Measurements from ENCODE around the gene PPP1R14D.

DNA sequence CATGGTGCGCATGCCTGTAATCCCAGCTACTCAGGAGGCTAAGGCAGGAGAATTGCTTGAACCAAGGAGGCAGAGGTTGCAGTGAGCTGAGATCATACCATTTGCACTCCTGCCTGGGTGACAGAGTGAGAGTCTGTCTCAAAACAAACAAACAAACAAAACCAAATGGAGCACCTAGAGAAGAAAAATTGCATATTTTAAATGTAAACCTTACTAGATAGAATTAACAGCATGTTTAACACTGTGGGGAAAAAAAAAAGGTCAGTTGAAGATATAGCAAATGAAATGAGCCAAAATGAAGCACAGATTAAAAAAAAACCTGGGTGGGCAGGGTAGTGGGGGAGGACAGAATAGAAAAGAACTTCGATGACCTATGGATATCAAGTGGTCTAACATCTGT, 7.3 kb downstream of the PPP1R14D start:
- TF ChIP-seq, protein P1, sequence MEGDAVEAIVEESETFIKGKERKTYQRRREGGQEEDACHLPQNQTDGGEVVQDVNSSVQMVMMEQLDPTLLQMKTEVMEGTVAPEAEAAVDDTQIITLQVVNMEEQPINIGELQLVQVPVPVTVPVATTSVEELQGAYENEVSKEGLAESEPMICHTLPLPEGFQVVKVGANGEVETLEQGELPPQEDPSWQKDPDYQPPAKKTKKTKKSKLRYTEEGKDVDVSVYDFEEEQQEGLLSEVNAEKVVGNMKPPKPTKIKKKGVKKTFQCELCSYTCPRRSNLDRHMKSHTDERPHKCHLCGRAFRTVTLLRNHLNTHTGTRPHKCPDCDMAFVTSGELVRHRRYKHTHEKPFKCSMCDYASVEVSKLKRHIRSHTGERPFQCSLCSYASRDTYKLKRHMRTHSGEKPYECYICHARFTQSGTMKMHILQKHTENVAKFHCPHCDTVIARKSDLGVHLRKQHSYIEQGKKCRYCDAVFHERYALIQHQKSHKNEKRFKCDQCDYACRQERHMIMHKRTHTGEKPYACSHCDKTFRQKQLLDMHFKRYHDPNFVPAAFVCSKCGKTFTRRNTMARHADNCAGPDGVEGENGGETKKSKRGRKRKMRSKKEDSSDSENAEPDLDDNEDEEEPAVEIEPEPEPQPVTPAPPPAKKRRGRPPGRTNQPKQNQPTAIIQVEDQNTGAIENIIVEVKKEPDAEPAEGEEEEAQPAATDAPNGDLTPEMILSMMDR (IDR thresholded peaks at IDR 0.05 in 4 of 5, conservative IDR thresholded peaks at IDR 0.05 in 1 of 5), result no peak
- TF ChIP-seq POLR2A (IDR thresholded peaks at IDR 0.05), result no peak

Data from gastrocnemius medialis (tissue), 4 donors.